ENCODE results near the gene FLRT3. TPM values are rescaled to one million over a fixed set of nuclear protein-coding genes. Genes with fewer than 3 reads are reported as not detected.

Gene FLRT3
- polyA plus RNA-seq, 1 donor, result 11.1 TPM

GRCh38 chr20:14319704-14320103 is 17.7 kb downstream of the FLRT3 start:
- no peak for DNase-seq (ENCODE audit: low read depth)

- DNase-seq (ENCODE audit: low read depth), result no peak
Measured at GRCh38 chr20:14313341-14314020, 23.9 kb downstream of the FLRT3 start.

GRCh38 chr20:14312001-14312400 is 25.4 kb downstream of the FLRT3 start:
- no peak for DNase-seq (ENCODE audit: low read depth)

- no peak for DNase-seq (ENCODE audit: low read depth)
Measured at GRCh38 chr20:14310977-14311627, 26.3 kb downstream of the FLRT3 start.

GRCh38 chr20:14307956-14308355 is 29.5 kb downstream of the FLRT3 start:
- no peak for DNase-seq (ENCODE audit: low read depth)

- no peak for DNase-seq (ENCODE audit: low read depth)
Measured at GRCh38 chr20:14304472-14304871, 32.9 kb downstream of the FLRT3 start.

GRCh38 chr20:14303651-14304050 is 33.8 kb downstream of the FLRT3 start:
- no peak for DNase-seq (ENCODE audit: low read depth)

- DNase-seq (ENCODE audit: low read depth), result no peak
Measured at GRCh38 chr20:14303106-14303505, 34.3 kb downstream of the FLRT3 start.

- no peak for DNase-seq (ENCODE audit: low read depth)
Measured at GRCh38 chr20:14299831-14300230, 37.6 kb downstream of the FLRT3 start.

- no peak for DNase-seq (ENCODE audit: low read depth)
Measured at GRCh38 chr20:14295770-14296309, 41.6 kb downstream of the FLRT3 start.

GRCh38 chr20:14295238-14295637 is 42.2 kb downstream of the FLRT3 start:
- no peak for DNase-seq (ENCODE audit: low read depth)

- DNase-seq (ENCODE audit: low read depth), result no peak
Measured at GRCh38 chr20:14291502-14291901, 45.9 kb downstream of the FLRT3 start.

- no peak for DNase-seq (ENCODE audit: low read depth)
Measured at GRCh38 chr20:14288341-14289330, 48.8 kb downstream of the FLRT3 start.

- DNase-seq (ENCODE audit: low read depth), result no peak
Measured at GRCh38 chr20:14284443-14284842, 53.0 kb downstream of the FLRT3 start.

- DNase-seq (ENCODE audit: low read depth), result no peak
Measured at GRCh38 chr20:14282140-14282539, 55.3 kb downstream of the FLRT3 start.
